ENCODE measurements around the gene RUNX1. TPM values are rescaled to one million over a fixed set of nuclear protein-coding genes. Genes with fewer than 3 reads are reported as not detected.

The RUNX1 gene
- total RNA-seq, 2 donors from 2014 or later: 23.0 to 25.8 TPM

DNA sequence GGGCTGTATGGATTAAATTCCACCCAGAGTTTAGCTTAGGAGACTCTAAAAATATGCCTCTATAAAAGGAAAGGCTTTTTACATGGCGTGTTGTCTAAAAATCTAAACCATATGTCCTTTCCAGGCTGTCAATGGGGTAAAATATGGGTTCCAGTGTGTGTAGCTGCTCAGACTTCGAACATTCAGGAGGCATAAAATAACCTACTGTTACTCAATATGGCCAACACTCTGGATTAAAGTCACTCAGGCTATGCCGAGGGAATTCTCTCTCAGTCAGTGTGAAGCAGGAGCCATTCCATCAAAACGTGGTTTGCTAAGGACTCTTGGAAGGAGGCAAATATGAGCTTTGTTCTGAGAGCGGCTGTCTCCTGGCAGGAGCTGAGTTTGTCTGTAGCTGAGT lies 135.3 kb downstream of the RUNX1 start:
- Histone ChIP-seq H3K4me1 (replicated peaks) (no peaks in the 10 kb centered on the region), H3K27ac (no peak overlapping the region), H3K9me3 (no peaks in the 10 kb centered on the region), H3K4me3 (no peak overlapping the region), H3K27me3 (replicated peaks; ENCODE audit: insufficient read depth) (no peaks in the 10 kb centered on the region), H3K36me3 (no peaks in the 10 kb centered on the region)
- intact Hi-C loops (cut with DNase I): no loop called here
- TF ChIP-seq POLR2AphosphoS5 (IDR thresholded peaks at IDR 0.05): no peak
- TF ChIP-seq POLR2A (IDR thresholded peaks at IDR 0.05): no peak
- TF ChIP-seq, protein P1, sequence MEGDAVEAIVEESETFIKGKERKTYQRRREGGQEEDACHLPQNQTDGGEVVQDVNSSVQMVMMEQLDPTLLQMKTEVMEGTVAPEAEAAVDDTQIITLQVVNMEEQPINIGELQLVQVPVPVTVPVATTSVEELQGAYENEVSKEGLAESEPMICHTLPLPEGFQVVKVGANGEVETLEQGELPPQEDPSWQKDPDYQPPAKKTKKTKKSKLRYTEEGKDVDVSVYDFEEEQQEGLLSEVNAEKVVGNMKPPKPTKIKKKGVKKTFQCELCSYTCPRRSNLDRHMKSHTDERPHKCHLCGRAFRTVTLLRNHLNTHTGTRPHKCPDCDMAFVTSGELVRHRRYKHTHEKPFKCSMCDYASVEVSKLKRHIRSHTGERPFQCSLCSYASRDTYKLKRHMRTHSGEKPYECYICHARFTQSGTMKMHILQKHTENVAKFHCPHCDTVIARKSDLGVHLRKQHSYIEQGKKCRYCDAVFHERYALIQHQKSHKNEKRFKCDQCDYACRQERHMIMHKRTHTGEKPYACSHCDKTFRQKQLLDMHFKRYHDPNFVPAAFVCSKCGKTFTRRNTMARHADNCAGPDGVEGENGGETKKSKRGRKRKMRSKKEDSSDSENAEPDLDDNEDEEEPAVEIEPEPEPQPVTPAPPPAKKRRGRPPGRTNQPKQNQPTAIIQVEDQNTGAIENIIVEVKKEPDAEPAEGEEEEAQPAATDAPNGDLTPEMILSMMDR (IDR thresholded peaks at IDR 0.05): no peak
- DNase-seq (ENCODE audit: low spot score): no peak
- WGBS: 63% methylated on average over 5 of the region's 5 CpGs

DNA sequence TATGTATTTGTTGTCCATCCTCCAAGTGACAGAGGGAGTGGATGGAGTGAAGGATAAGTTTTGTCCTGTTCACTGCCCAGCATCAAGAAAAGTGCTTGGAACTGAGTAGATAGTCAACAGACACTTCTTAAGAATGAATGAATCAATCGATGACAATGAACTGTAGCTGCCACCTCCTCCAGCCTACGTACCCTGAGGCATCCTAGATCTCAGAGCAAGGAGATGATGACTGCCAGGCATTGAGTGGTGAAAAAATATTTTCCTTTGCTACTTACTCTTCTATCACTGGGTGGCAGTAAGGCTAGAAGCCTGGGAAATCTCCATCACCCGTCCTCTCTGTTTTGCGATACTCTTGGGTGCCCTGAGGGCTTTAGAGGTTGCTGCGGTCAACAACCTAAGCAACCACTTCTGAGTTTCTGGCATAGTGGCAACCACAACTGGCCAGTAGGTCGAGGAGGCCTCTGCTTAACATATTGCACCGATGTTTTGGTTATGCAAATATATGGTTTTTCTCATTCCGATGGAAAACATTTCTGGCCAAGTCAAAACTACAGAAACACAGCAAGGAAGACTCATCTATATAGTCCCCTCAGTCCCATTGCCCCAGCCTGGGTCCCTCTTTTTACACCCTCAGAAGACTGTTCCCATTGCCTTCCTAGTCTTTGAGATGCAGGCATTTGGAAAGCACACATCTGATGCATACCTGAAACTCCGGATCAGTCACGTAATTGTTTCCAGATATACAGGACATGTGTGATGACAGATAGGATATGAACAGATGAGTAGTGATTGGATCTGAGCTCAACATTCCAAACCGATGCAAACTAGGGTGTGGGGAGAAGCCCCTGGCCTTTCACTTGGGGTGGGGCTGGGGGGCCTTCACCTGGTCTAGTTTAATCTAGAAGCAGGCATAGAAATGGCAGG lies 136.8 kb downstream of the RUNX1 start:
- 85% methylated on average over 11 of the region's 11 CpGs for WGBS
- Histone ChIP-seq H3K27me3 (replicated peaks; ENCODE audit: insufficient read depth) (no peaks in the 10 kb centered on the region), H3K4me3 (no peak overlapping the region), H3K27ac (no peak overlapping the region), H3K9me3 (no peaks in the 10 kb centered on the region), H3K4me1 (replicated peaks) (no peaks in the 10 kb centered on the region), H3K36me3 (no peaks in the 10 kb centered on the region)
- intact Hi-C loops (cut with DNase I): no loop called here
- no peak for DNase-seq (ENCODE audit: low spot score)
- TF ChIP-seq, protein P1 (IDR thresholded peaks at IDR 0.05): no peak
- TF ChIP-seq POLR2A (IDR thresholded peaks at IDR 0.05): no peak
- TF ChIP-seq POLR2AphosphoS5 (IDR thresholded peaks at IDR 0.05): no peak

DNA sequence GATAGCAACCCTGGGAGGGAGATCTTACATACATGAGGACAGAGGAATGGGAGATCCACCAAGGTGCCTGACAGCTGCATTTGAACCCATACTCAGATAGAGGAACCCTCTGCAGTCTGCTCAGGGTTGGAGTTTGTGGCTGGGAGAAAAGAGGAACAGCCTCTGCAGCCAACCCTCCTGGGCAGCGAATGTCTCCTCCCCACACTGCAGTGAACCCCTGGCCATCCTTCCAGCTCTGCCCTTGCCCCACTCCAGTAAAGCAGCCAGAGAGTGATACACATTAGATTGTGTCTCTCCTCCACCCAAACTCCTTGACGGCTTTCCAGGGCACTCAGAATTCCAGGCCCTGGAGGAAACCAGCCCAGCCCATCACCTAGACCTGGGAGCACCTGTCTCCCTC lies 137.7 kb downstream of the RUNX1 start:
- H3K27ac ChIP-seq: no peak overlapping the region
- H3K4me1 ChIP-seq (replicated peaks): no peaks in the 10 kb centered on the region
- intact Hi-C loops (cut with DNase I): no loop called here
- WGBS: 95% methylated on average over 2 of the region's 2 CpGs
- H3K36me3 ChIP-seq: no peaks in the 10 kb centered on the region
- TF ChIP-seq, protein P1 (IDR thresholded peaks at IDR 0.05): no peak
- no peak for TF ChIP-seq POLR2A (IDR thresholded peaks at IDR 0.05)
- no peak for TF ChIP-seq POLR2AphosphoS5 (IDR thresholded peaks at IDR 0.05)
- no peak overlapping the region for H3K4me3 ChIP-seq
- no peaks in the 10 kb centered on the region for H3K9me3 ChIP-seq
- H3K27me3 ChIP-seq (replicated peaks; ENCODE audit: insufficient read depth): no peaks in the 10 kb centered on the region
- DNase-seq (ENCODE audit: low spot score): no peak

DNA sequence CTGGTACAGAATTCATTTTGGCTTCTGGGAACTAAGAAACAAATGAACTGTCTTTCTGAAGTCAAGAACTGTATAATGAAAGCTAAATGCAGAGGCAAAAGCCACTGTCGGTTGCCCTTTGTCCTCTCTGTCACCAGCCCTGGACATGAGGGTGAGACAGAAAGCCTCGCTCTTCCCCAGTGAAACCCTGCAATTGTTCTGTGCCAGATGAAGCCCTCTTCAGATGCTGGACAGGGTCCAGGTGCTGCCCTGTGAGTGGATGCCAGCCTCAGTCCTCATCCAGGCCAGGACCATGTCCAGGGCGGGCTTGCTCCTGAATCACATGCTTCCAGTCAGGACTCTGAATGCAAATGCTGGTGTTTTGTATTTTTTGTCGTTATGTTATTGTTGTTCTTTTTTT lies 138.7 kb downstream of the RUNX1 start:
- Histone ChIP-seq H3K27me3 (replicated peaks; ENCODE audit: insufficient read depth) (no peaks in the 10 kb centered on the region), H3K4me3 (no peak overlapping the region), H3K4me1 (replicated peaks) (no peaks in the 10 kb centered on the region), H3K36me3 (no peaks in the 10 kb centered on the region), H3K27ac (no peak overlapping the region), H3K9me3 (no peaks in the 10 kb centered on the region)
- WGBS: 95% methylated on average over 4 of the region's 4 CpGs
- intact Hi-C loops (cut with DNase I): no loop called here
- DNase-seq (ENCODE audit: low spot score): no peak
- TF ChIP-seq, protein P1 (IDR thresholded peaks at IDR 0.05): no peak
- TF ChIP-seq POLR2A (IDR thresholded peaks at IDR 0.05): no peak
- no peak for TF ChIP-seq POLR2AphosphoS5 (IDR thresholded peaks at IDR 0.05)
